ENCODE measurements around the gene OR1A1.
"Not testable (repeated sequence)": the region's sequence is repeated elsewhere in the genome, so short reads cannot be mapped to it uniquely, and the experiment has no call there.

OR1A1 gene

GRCh38 chr17:3207367-3207766 lies at the start of gene OR1A1:
OR1A1 (plus strand) TSS chr17:3207667; CDS start chr17:3215621, 7,954 bp downstream.
- DNase-seq: no peak

GRCh38 chr17:3167574-3167973 lies 39.9 kb upstream of the OR1A1 start:
- DNase-seq: no peak

- no peak for DNase-seq
Measured at GRCh38 chr17:3189961-3190360, 17.5 kb upstream of the OR1A1 start.

- DNase-seq: no peak
Measured at GRCh38 chr17:3197219-3197618, 10.2 kb upstream of the OR1A1 start, which contains the start of gene OR1A2. OR1A2 (plus strand) TSS chr17:3197519; CDS start chr17:3197519, 0 bp downstream.

- DNase-seq: no peak
Measured at GRCh38 chr17:3208484-3208883, 1.0 kb downstream of the OR1A1 start.

GRCh38 chr17:3213001-3213400 lies 5.5 kb downstream of the OR1A1 start:
- no peak for DNase-seq

- no peak for DNase-seq
Measured at GRCh38 chr17:3213587-3213986, 6.1 kb downstream of the OR1A1 start.

- DNase-seq: not testable (repeated sequence)
Measured at GRCh38 chr17:3219978-3220377, 12.5 kb downstream of the OR1A1 start.

- no peak for DNase-seq
Measured at GRCh38 chr17:3221850-3222249, 14.4 kb downstream of the OR1A1 start.

- DNase-seq: no peak
Measured at GRCh38 chr17:3222505-3222904, 15.0 kb downstream of the OR1A1 start.

GRCh38 chr17:3224721-3225352 lies 17.4 kb downstream of the OR1A1 start:
- DNase-seq: not testable (repeated sequence)

GRCh38 chr17:3232300-3232699 lies 24.8 kb downstream of the OR1A1 start:
- DNase-seq: not testable (repeated sequence)

- DNase-seq: not testable (repeated sequence)
Measured at GRCh38 chr17:3238685-3239084, 31.2 kb downstream of the OR1A1 start.

- not testable (repeated sequence) for DNase-seq
Measured at GRCh38 chr17:3241044-3241443, 33.6 kb downstream of the OR1A1 start.

GRCh38 chr17:3244841-3245240 lies 37.4 kb downstream of the OR1A1 start:
- not testable (repeated sequence) for DNase-seq

- not testable (repeated sequence) for DNase-seq
Measured at GRCh38 chr17:3249013-3249412, 41.5 kb downstream of the OR1A1 start.

GRCh38 chr17:3256575-3256974 lies 49.1 kb downstream of the OR1A1 start:
- DNase-seq: no peak

GRCh38 chr17:3260163-3260562 lies 52.7 kb downstream of the OR1A1 start:
- no peak for DNase-seq

- no peak for DNase-seq
Measured at GRCh38 chr17:3260600-3260999, 53.1 kb downstream of the OR1A1 start.
